KBM-7 (cell line): ENCODE data around the gene CACNA1I.

Source experiments
- DNase-seq: peaks from one replicate; pipeline ENCODE4 v3.0.0-alpha.2; 2015
- in situ Hi-C: fragments of 300-500 bp; cut with MboI; formaldehyde crosslinking; loops from 2 replicates; pipeline ENCODE4 v1.14.3; 2020; ENCODE audit warnings: low sequenced_read_pairs, low pct_unique_long_range_greater_than_20kb, mixed read lengths

The CACNA1I gene

DNA sequence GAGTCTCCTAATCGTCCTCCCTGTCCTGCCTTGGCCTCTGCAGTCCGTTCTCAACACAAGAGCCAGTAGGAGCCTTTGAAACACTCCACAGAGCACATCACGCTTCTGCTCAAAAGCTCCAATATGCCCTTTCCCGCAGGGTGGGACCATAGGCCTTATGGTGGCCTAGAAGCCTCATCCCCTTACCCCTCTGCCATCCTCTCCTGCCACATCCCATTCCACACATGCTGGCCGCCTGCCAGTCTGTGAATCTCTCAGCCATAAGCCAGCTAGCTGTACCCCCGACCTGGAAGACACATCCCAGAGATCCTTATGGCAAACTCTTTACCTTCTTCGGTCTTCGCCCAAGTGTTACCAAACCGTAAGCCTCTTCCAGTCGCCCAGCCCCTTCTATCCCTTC, 165.2 kb downstream of the CACNA1I start:
- in situ Hi-C loops, result no loop called here
- DNase-seq, result no peak

DNA sequence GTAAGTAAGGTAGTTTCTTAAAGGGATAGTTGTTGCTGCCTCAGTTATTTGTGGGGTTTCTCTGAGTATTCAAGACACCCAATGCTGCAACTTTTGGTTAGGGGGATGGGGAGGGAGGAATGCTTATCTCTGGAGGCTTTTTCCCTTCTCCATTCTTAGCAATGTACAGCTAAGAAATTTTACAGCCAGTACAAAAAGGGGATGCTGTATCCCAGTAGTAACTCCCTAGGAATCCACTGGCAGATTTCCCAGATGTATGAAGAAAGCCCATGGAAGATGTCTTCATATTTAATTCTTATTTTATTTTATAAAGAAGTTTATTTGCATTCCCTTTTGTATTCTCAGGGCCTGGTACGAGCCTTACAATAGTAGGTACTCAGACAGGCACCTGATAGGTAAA, 168.2 kb downstream of the CACNA1I start:
- no peak for DNase-seq

More for the DNA sequence above, 168.2 kb downstream of the CACNA1I start:
- in situ Hi-C loops, result no loop called here
